Fibroblast of villous mesenchyme (primary cell): ENCODE results near the gene PARL. TPM values are rescaled to one million over a fixed set of nuclear protein-coding genes. Genes with fewer than 3 reads are reported as not detected.

Source experiments
- DNase-seq: peaks from one replicate; pipeline ENCODE4 v3.0.0-alpha.2; 2010; ENCODE audit warnings: low read depth
- H3K4me3 ChIP-seq: 2 replicates; pipeline ENCODE4 v1.5.1; 2011; ENCODE audit warnings: low read depth, mild to moderate bottlenecking, low read length
- CTCF ChIP-seq: IDR thresholded peaks from 2 replicates; pipeline ENCODE4 v1.5.1; 2012; ENCODE audit warnings: low read depth, mild to moderate bottlenecking, low read length; ENCODE audit not compliant: insufficient read depth
- total RNA-seq: library from RNA; depleted of rRNA; stranded (reverse); fragments of >200 nt; gene quantifications from 2 replicates; pipeline ENCODE4 v1.2.3, GENCODE V29; 2012

PARL gene
- total RNA-seq, 1 donor = 31.5 TPM

GRCh38 chr3:183907176-183907575 is 22.5 kb upstream of the PARL start:
- no peak overlapping the region for H3K4me3 ChIP-seq
- no peak for DNase-seq
- no peak for TF ChIP-seq CTCF

GRCh38 chr3:183906234-183906921 is 21.7 kb upstream of the PARL start:
- no peak overlapping the region for H3K4me3 ChIP-seq
- TF ChIP-seq CTCF = no peak
- no peak for DNase-seq

- H3K4me3 ChIP-seq = no peak overlapping the region
- TF ChIP-seq CTCF = no peak
These were observed 20.4 kb upstream of the PARL start for GRCh38 chr3:183904833-183905780.

GRCh38 chr3:183898028-183898431 is 13.3 kb upstream of the PARL start:
- H3K4me3 ChIP-seq = no peak overlapping the region
- no peak for DNase-seq
- no peak for TF ChIP-seq CTCF

More at GRCh38 chr3:183904833-183905780, 20.4 kb upstream of the PARL start:
- DNase-seq = no peak

- DNase-seq = no peak
- TF ChIP-seq CTCF = no peak
- no peak overlapping the region for H3K4me3 ChIP-seq
These were observed 12.9 kb upstream of the PARL start for GRCh38 chr3:183897606-183898005.

- TF ChIP-seq CTCF = no peak
- DNase-seq = no peak
- H3K4me3 ChIP-seq = no peak overlapping the region
These were observed 11.9 kb upstream of the PARL start for GRCh38 chr3:183896610-183897009.
